Vagina (tissue), 2 donors: ENCODE data around the gene SEPTIN8.

ENCODE experiments used
- CTCF ChIP-seq, 3 experiments: fragments of 450-650 bp in 2 of 3; fragments of 200-600 bp in 1 of 3; sonication (generic) in 1 of 3; IDR thresholded peaks; one replicate each; pipeline ENCODE4 v1.5.1; 2017 to 2019; ENCODE audit warnings: antibody characterized with exemption in 3 of 3, mild to moderate bottlenecking in 2 of 3, moderate library complexity in 2 of 3
- POLR2A ChIP-seq, 2 donors: fragments of 450-650 bp; IDR thresholded peaks; one replicate each; pipeline ENCODE4 v1.6.1; 2017; ENCODE audit warnings: antibody characterized with exemption in 2 of 2, mild to moderate bottlenecking in 2 of 2, moderate library complexity in 2 of 2

DNA sequence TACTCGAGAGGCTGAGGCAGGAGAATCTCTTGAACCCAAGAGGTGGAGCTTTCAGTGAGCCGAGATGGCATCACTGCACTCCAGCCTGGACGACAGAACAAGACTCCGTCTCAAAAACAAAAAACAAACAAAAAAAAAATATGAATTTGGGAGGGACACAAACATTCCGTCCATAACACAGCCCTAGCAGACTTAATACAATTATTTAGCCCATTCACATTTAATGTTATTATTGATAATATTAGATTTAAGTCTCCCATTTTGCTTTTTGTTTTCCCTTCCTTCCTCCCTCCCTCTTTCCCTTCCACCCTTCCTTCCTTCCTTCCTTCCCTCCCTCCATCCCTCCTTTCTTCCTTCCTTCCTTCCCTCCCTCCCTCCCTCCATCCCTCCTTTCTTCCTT lies 34.4 kb downstream of the SEPTIN8 start:
- TF ChIP-seq CTCF (IDR thresholded peaks at IDR 0.05) = no peak
- TF ChIP-seq POLR2A (IDR thresholded peaks at IDR 0.05) = no peak
